HL-60/S4 treated with phorbol 12-myristate 13-acetate at 8.2 ng/mL for 4 days and 3 days (cell line): ENCODE results near the gene CTBS.
"Not testable (repeated sequence)": the region's sequence is repeated elsewhere in the genome, so short reads cannot be mapped to it uniquely, and the experiment has no call there.

ENCODE experiments used
- in situ Hi-C: fragments of 300-500 bp; cut with MboI; formaldehyde crosslinking; loops from 2 replicates; pipeline ENCODE4 v1.15.0; 2022; ENCODE audit warnings: low sequenced_read_pairs

CTBS gene

DNA sequence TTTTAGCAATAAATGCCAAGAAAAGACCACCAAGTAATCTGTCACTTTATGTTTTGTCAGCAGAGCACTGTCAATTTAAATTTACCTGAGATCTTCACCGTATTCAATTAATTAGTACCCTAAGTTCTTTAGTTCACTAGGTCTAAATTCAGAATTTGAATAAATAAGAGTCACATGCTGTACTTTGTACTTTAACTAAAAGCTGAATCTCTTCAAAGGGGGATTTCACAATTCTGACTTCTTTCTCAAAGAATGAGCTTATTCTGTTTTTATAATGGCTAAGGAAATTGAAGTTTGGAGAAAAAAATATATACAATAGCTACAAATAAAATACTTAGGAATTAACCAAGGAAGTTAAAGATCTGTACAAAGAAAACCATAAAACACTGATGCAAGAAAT is 65.7 kb downstream of the CTBS start:
- in situ Hi-C loops = no loop called here

DNA sequence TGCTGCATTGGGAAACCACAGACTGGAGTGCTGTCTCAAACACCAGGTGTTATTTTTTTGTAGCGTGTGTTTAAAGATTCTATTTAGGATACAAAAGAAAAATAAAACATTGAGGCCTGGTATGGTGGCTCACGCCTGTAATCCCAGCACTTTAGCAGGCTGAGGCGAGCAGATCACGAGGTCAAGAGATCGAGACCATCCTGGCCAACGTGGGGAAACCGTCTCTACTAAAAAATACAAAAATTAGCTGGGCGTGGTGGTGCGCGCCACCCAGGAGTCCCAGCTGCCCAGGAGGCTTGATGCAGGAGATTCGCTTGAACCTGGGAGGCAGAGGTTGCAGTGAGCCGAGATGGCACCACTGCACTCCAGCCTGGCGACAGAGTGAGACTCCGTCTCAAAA is 66.4 kb downstream of the CTBS start:
- in situ Hi-C loops = not testable (repeated sequence)

DNA sequence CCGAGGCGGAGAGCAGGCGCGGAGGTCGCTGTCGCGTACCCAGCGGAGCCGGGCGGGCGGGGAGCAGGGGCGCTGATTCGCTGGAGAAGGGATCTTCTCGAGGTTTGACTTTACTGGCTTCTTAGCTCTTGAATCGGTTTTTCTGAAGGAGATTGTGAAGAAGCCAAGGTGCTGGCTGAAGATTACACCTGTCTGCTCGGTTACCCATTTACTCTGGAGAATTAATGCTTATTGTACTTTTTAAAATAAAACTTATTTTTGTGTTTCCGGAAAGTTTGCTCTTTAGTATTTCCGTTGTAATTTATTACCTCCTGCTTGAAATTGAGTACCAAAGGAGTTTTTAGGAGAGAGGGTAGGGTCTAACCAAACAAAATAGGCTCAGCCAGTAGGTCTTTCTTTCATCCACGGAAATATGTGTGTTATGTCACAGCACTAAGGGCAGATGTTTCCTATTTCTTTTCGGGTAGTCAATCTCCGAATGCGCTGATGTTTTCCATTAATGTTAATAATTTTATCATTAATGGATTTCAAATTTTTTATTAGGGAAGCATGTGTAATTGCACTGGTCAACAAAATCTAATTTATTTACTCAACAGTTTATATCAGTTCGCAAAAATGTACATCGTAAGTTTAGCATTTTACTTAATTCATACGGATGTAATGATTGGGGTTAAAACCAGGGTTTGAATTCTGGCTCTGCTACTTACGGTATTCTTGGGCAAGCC is 67.3 kb downstream of the CTBS start:
- in situ Hi-C loops = no loop called here

DNA sequence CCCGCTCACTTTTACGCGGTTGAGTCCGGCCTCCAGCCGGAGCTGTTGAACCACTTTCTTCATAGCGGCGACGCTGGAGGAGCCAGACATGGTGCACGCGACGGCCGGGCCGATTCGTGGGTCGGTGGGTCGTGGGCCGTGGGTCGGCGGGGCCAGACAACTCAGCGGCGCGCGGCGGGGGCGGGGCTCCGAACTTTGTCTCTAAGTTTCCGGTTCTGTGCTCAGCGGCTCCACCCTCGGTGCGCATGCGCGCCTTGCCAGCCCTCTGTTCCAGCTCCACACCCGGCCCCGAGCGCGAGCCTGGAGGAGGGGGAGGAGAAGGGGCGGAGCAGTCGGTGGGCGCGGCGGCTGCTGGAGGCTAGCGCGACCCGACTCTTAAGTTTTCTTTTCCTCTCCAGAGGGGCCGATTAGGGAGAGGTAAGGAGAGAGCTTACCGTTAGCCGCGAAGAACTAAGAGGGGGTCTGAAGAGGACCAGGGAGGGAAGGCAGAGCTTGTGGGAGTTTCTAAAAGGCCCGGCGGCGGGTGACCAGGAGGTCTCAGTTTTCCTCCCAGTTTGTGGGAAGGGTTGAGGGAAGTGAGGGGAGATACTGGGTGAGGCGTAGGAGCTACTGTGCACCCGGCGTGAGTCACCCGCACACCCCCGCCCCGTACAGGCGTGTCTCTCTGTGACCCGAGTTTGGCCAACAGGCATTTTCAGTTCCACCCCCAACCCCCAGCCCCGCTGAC is 68.1 kb downstream of the CTBS start, which contains the start of the genes GNG5 and SPATA1:
Gene GNG5, minus strand, starts transcription at position 580 of the 727 bp plus-strand sequence. Its CDS starts 490 bp downstream, at position 90.
Gene SPATA1, plus strand, starts transcription at position 385 of the 727 bp plus-strand sequence. CDS start 9,974 bp downstream, outside the sequence.
- in situ Hi-C loops = no loop called here

DNA sequence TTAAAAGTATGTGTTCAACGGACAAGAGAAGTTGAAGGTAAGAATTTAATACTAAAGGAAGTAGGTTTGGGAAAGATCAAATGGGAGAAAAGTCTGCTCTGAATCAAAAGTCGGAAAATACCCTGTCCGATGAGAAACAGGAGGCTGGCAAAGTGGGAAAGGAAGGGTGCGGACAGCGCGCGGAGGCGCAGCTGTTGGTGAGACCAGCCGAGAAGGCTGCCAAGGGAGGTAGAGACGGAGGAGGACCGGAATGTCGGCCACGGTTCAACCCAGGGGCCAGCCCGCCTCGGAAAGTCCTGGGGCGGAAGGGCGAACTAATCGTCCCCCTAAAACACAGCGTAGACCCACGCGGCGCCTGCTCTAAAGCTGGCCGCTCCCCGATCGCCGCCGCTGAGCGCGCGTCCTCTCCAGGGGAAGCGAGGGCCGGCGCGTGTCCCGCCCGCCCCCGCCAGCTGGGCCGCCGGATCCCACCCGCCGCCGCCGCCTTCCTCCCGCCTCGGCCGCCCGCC is 68.7 kb downstream of the CTBS start:
- in situ Hi-C loops = no loop called here

DNA sequence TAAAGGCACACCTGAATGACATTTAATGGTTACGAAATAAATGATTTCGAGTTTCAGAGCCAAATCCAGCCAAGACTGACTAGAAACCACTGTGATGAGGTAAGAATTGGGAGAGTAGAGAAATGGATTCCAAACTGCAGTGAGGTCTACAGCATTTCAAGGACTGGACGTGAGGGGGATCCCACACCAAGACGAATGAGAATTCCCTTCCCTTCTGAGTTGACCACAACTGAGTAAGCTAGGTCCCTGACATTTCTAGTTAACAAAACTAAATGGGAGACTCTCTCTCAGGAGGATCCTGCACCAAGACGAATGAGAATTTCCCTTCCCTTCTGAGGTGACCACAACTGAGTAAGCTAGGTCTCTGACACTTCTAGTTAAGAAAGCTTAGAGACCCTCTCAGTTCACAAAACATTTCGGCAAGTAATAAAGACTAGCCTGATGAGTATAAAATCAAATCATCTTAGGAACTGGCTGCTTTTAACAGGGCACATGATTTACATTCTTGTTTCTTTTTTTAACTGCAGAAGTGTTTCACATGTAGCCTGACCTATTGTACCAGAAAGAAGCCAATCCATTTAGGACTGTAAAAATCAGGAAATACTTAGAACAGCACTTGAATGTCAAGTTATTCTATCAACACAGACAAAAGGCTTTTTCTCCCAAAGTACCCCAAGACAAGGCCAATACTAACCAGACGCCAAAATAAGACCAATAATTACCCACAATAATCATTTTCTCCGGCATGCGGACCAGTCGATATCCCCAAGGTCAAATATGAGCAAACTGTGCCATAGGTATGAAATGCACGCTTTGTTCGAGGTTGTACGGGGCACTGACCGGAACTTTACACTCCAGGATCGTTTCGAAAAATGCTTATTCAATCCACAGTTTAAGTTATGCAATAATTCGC is 69.4 kb downstream of the CTBS start:
- in situ Hi-C loops = no loop called here

DNA sequence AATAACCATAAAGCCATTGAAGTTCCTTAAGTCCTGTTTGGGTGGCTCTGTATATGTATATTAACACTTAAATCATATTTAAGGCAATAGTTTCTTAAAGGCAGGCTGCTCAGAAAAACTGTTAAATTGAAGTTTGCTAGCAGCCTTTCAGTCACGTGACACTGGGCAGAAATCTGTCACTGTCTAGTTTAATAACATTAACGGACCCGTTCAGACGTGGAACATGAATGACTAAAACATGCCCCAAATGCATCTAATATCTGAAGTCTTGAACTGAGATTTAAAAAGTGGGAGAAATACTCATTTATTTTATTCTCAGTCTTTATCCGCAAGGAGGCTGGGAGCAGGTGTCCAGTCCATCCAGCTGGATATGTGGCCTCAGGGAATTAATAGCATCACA is 71.3 kb downstream of the CTBS start:
- in situ Hi-C loops = no loop called here
